Panc1 (cell line): ENCODE measurements around the gene NR6A1. TPM values are rescaled to one million over a fixed set of nuclear protein-coding genes. Genes with fewer than 3 reads are reported as not detected.

Source experiments
- ATAC-seq: fragments of 200-7000 bp; cut with Tn5 transposase; 2 replicates; pipeline ENCODE4 v1.9.1; 2020; ENCODE audit warnings: mild to moderate bottlenecking, moderate library complexity
- BruUV-seq: library from RNA; stranded (reverse); fragments of 400-500 nt; replicated peaks from 2 replicates; lab custom pipeline; 2021; lab: Mats Ljungman, UMichigan
- CTCF ChIA-PET: fragments of 300-600 bp; sonication (Branson Sonifier 250); formaldehyde crosslinking; loops from one replicate; lab custom pipeline; 2022; ENCODE audit warnings: antibody characterized with exemption; lab: Charles Lee
- POLR2A ChIA-PET: fragments of 300-600 bp; sonication (Branson Sonifier 250); formaldehyde crosslinking; loops from one replicate; lab custom pipeline; 2022; ENCODE audit warnings: antibody characterized with exemption; lab: Charles Lee
- DNase-seq: peaks from one replicate; pipeline ENCODE4 v3.0.0-alpha.2; 2010; ENCODE audit warnings: low read depth, low spot score
- H3K27ac ChIP-seq: 2 replicates; pipeline ENCODE4 v1.5.1; 2011; ENCODE audit warnings: mild to moderate bottlenecking, low read length, inconsistent platforms
- H3K27me3 ChIP-seq: fragments of 200-500 bp; sonication (Bioruptor generic); 2 replicates; pipeline ENCODE4 v1.6.0; 2014; ENCODE audit warnings: low read length, inconsistent platforms; ENCODE audit not compliant: control insufficient read depth, insufficient read depth
- H3K36me3 ChIP-seq: fragments of 200-500 bp; sonication (Bioruptor generic); 2 replicates; pipeline ENCODE4 v1.5.1; 2014; ENCODE audit warnings: inconsistent platforms, mild to moderate bottlenecking, low read length, moderate library complexity; ENCODE audit not compliant: control insufficient read depth, insufficient read depth
- H3K4me1 ChIP-seq: 2 replicates; pipeline ENCODE4 v1.5.1; 2011; ENCODE audit warnings: inconsistent platforms, mild to moderate bottlenecking, low read length, moderate library complexity; ENCODE audit not compliant: control insufficient read depth, insufficient read depth
- H3K4me3 ChIP-seq, 2 experiments: 2 replicates each; pipeline ENCODE4 v1.5.1; 2011 to 2012; ENCODE audit warnings: low read depth in 2 of 2, low read length in 2 of 2, mild to moderate bottlenecking in 2 of 2, inconsistent platforms in 1 of 2, moderate library complexity in 1 of 2
- H3K9me3 ChIP-seq: fragments of 200-500 bp; sonication (Bioruptor generic); 2 replicates; pipeline ENCODE4 v1.5.1; 2014; ENCODE audit warnings: low read depth, mild to moderate bottlenecking, inconsistent platforms, low read length, moderate library complexity; ENCODE audit not compliant: control insufficient read depth, insufficient read depth
- CTCF ChIP-seq: fragments of 450-650 bp; IDR thresholded peaks from 2 replicates; pipeline ENCODE4 v1.5.1; 2017; ENCODE audit warnings: mild to moderate bottlenecking
- POLR2AphosphoS5 ChIP-seq: IDR thresholded peaks from 2 replicates; pipeline ENCODE4 v1.6.1; 2012; ENCODE audit warnings: mild to moderate bottlenecking, low read depth, low read length, moderate library complexity
- REST ChIP-seq, 2 experiments: IDR thresholded peaks; 2 replicates each; pipeline ENCODE4 v1.6.1; 2011 to 2012; ENCODE audit warnings: low read depth in 2 of 2, control low read depth in 1 of 2, low read length in 1 of 2, mild to moderate bottlenecking in 1 of 2, moderate library complexity in 1 of 2; ENCODE audit not compliant: insufficient read depth in 1 of 2
- SIN3A ChIP-seq: IDR thresholded peaks from 2 replicates; pipeline ENCODE4 v1.6.1; 2012; ENCODE audit warnings: low read depth, mild to moderate bottlenecking, low read length, moderate library complexity, borderline replicate concordance; ENCODE audit not compliant: insufficient read depth
- TCF7L2 ChIP-seq: IDR thresholded peaks from 2 replicates; pipeline ENCODE4 v1.6.1; 2011; ENCODE audit warnings: mild to moderate bottlenecking, low read depth, low read length, inconsistent platforms
- in situ Hi-C: cut with HindIII; loops from 2 replicates; pipeline ENCODE4 v1.10.0; 2016; ENCODE audit warnings: low sequenced_read_pairs, low pct_unique_long_range_greater_than_20kb
- intact Hi-C: fragments of 100-400 bp; cut with micrococcal nuclease; formaldehyde crosslinking; loops from one replicate; pipeline ENCODE4 v1.10.0; 2022; ENCODE audit not compliant: unreplicated experiment
- total RNA-seq: library from RNA; stranded (reverse); gene quantifications from one replicate; pipeline ENCODE4 v1.2.1, GENCODE V29; 2021; ENCODE audit not compliant: unreplicated experiment

The NR6A1 gene
- total RNA-seq, 1 experiment from 2014 or later: 7.6 TPM

- intact Hi-C loops (no loop called here), in situ Hi-C loops (no loop called here)
- Histone ChIP-seq H3K36me3 (no peaks in the 10 kb centered on the region), H3K9me3 (no peaks in the 10 kb centered on the region), H3K4me3 (peak overlapping the region; percentile 23 to 46), H3K27ac (no peak overlapping the region), H3K27me3 (no peaks in the 10 kb centered on the region), H3K4me1 (peaks cover 8% of the 10 kb centered on the region; the same call in 1 of the 2 replicates)
- ATAC-seq: peak; percentile 48
- BruUV-seq: no TSS peak
- ChIA-PET CTCF (no interaction called here), POLR2A (no interaction called here)
- TF ChIP-seq TCF7L2 (no peak), SIN3A (no peak), CTCF (no peak)
- DNase-seq: no peak
Measured at GRCh38 chr9:124477648-124478285, 293.3 kb downstream of the NR6A1 start.

GRCh38 chr9:124477211-124477647, 293.9 kb downstream of the NR6A1 start:
- ChIA-PET POLR2A (no interaction called here), CTCF (no interaction called here)
- intact Hi-C loops: no loop called here
- ATAC-seq (peak; percentile 37; the same call in 1 of the 2 replicates), DNase-seq (no peak)
- no peak for TF ChIP-seq SIN3A
- no peak for TF ChIP-seq CTCF
- TF ChIP-seq POLR2AphosphoS5: no peak
- no peak for TF ChIP-seq REST (IDR thresholded peaks at IDR 0.05; ENCODE audit: insufficient read depth in 1 of 2, low read depth in 2 of 2, low read length in 1 of 2)
- TF ChIP-seq TCF7L2: no peak
- Histone ChIP-seq H3K27me3 (no peaks in the 10 kb centered on the region), H3K9me3 (no peaks in the 10 kb centered on the region), H3K36me3 (no peaks in the 10 kb centered on the region), H3K27ac (no peak overlapping the region), H3K4me1 (peaks cover 8% of the 10 kb centered on the region; the same call in 1 of the 2 replicates), H3K4me3 (peak overlapping the region; percentile 23 to 46)
- in situ Hi-C loops: no loop called here
- no TSS peak for BruUV-seq
